Uterus (tissue), 4 donors: ENCODE results near the gene ZNF689. TPM values are rescaled to one million over a fixed set of nuclear protein-coding genes. Genes with fewer than 3 reads are reported as not detected.

ENCODE experiments used
- DNase-seq, 2 donors: peaks; one replicate each; pipeline ENCODE4 v3.0.0-alpha.2; 2019 to 2020
- H3K27ac ChIP-seq, 2 donors: fragments of 200-600 bp; sonication (generic); 1 replicate in 1 of 2; 2 replicates in 1 of 2; pipeline ENCODE4 v1.5.1; 2016 to 2018
- H3K27me3 ChIP-seq, 2 donors: fragments of 200-600 bp; sonication (generic); one replicate each; pipeline ENCODE4 v1.5.1; 2018 to 2019; ENCODE audit warnings: control low read depth in 1 of 2
- H3K36me3 ChIP-seq, 2 donors: fragments of 200-600 bp; sonication (generic); one replicate each; pipeline ENCODE4 v1.5.1; 2019; ENCODE audit warnings: control low read depth in 1 of 2
- H3K4me1 ChIP-seq, 2 donors: fragments of 200-600 bp; sonication (generic); one replicate each; pipeline ENCODE4 v1.5.1; 2018 to 2019; ENCODE audit warnings: control low read depth in 1 of 2
- H3K4me3 ChIP-seq, 2 donors: fragments of 200-600 bp; sonication (generic); 1 replicate in 1 of 2; 2 replicates in 1 of 2; pipeline ENCODE4 v1.5.1; 2018 to 2019; ENCODE audit warnings: mild to moderate bottlenecking in 1 of 2
- H3K9me3 ChIP-seq, 2 donors: fragments of 200-600 bp; sonication (generic); one replicate each; pipeline ENCODE4 v1.5.1; 2019; ENCODE audit warnings: control low read depth in 1 of 2
- CTCF ChIP-seq, 4 experiments: fragments of 200-600 bp in 2 of 4; fragments of 450-650 bp in 2 of 4; sonication (generic) in 2 of 4; IDR thresholded peaks; one replicate each; pipeline ENCODE4 v1.5.1; 2016 to 2019; ENCODE audit warnings: antibody characterized with exemption in 4 of 4, mild to moderate bottlenecking in 2 of 4, moderate library complexity in 1 of 4
- POLR2A ChIP-seq, 2 donors: fragments of 450-650 bp; IDR thresholded peaks; one replicate each; pipeline ENCODE4 v1.6.1; 2016; ENCODE audit warnings: antibody characterized with exemption in 2 of 2, mild to moderate bottlenecking in 1 of 2, moderate library complexity in 1 of 2
- intact Hi-C: fragments of 100-400 bp; cut with DNase I; formaldehyde crosslinking; loops from one replicate; pipeline ENCODE4 v1.15.1; 2023; ENCODE audit warnings: low total_unique reads
- total RNA-seq, 4 donors: library from RNA; depleted of rRNA in 3 of 4; stranded (reverse); fragments of >200 nt in 3 of 4; gene quantifications; one replicate each; pipeline versions ENCODE4 v1.1.0 to v1.2.4, GENCODE V29; 2014 to 2023
- donor health status: DM: yes; HTN: yes; CAD: no.

The ZNF689 gene
- total RNA-seq, 4 donors from 2014 or later, result 3.1 to 11.5 (median 7.0) TPM

GRCh38 chr16:30585022-30585399 lies 25.2 kb downstream of the ZNF689 start:
- H3K4me1 ChIP-seq, result peaks cover 0 to 4% of the 10 kb centered on the region in 2 donors
- H3K4me3 ChIP-seq, result peak overlapping the region; percentile 59 to 79
- DNase-seq, result no peak
- peak overlapping the region; percentile 76 to 93 for H3K27ac ChIP-seq
- intact Hi-C loops, result no loop called here
- no peaks in the 10 kb centered on the region for H3K27me3 ChIP-seq
- no peaks in the 10 kb centered on the region for H3K9me3 ChIP-seq
- H3K36me3 ChIP-seq, result no peaks in the 10 kb centered on the region
- TF ChIP-seq CTCF (IDR thresholded peaks at IDR 0.05) (no peak), POLR2A (IDR thresholded peaks at IDR 0.05) (no peak)

GRCh38 chr16:30582611-30583340 lies 27.4 kb downstream of the ZNF689 start:
- intact Hi-C loops, result no loop called here
- TF ChIP-seq CTCF (IDR thresholded peaks at IDR 0.05) (no peak), POLR2A (IDR thresholded peaks at IDR 0.05) (no peak)
- H3K4me3 ChIP-seq, result no peak overlapping the region

GRCh38 chr16:30581457-30581856 lies 28.7 kb downstream of the ZNF689 start:
- H3K27me3 ChIP-seq, result no peaks in the 10 kb centered on the region
- H3K36me3 ChIP-seq, result no peaks in the 10 kb centered on the region
- DNase-seq, result no peak
- H3K9me3 ChIP-seq, result no peaks in the 10 kb centered on the region
- H3K4me3 ChIP-seq, result no peak overlapping the region
- intact Hi-C loops, result no loop called here
- no peak for TF ChIP-seq CTCF (IDR thresholded peaks at IDR 0.05)
- TF ChIP-seq POLR2A (IDR thresholded peaks at IDR 0.05), result no peak
- H3K4me1 ChIP-seq, result peaks cover 0 to 4% of the 10 kb centered on the region in 2 donors
- H3K27ac ChIP-seq, result no peak overlapping the region

More at GRCh38 chr16:30582611-30583340, 27.4 kb downstream of the ZNF689 start:
- H3K27me3 ChIP-seq, result no peaks in the 10 kb centered on the region
- no peaks in the 10 kb centered on the region for H3K36me3 ChIP-seq
- no peak overlapping the region for H3K27ac ChIP-seq
- DNase-seq, result no peak
- H3K4me1 ChIP-seq, result peaks cover 0 to 4% of the 10 kb centered on the region in 2 donors
- H3K9me3 ChIP-seq, result no peaks in the 10 kb centered on the region

- intact Hi-C loops, result no loop called here
- Histone ChIP-seq H3K4me3 (no peak overlapping the region), H3K36me3 (no peaks in the 10 kb centered on the region), H3K27me3 (no peaks in the 10 kb centered on the region), H3K4me1 (peaks cover 0 to 6% of the 10 kb centered on the region in 2 donors), H3K27ac (no peak overlapping the region), H3K9me3 (no peaks in the 10 kb centered on the region)
- no peak for DNase-seq
- TF ChIP-seq CTCF (IDR thresholded peaks at IDR 0.05), result no peak
Measured at GRCh38 chr16:30574678-30575077, 35.5 kb downstream of the ZNF689 start.

- H3K4me1 ChIP-seq, result peaks cover 0 to 6% of the 10 kb centered on the region in 2 donors
- peak within 1 kb of the TSS; percentile 96 to 99 for H3K27ac ChIP-seq
- no peaks in the 10 kb centered on the region for H3K36me3 ChIP-seq
- peak; percentile 96 to 99 for DNase-seq
- TF ChIP-seq POLR2A (IDR thresholded peaks at IDR 0.05) (peak; percentile 41 to 47), CTCF (IDR thresholded peaks at IDR 0.05) (peak in 2 of 4 experiments; percentile 3 to 29)
- no peaks in the 10 kb centered on the region for H3K9me3 ChIP-seq
- H3K4me3 ChIP-seq, result peak within 1 kb of the TSS; percentile 53 to 91
- intact Hi-C loops, result no loop called here
- H3K27me3 ChIP-seq, result no peaks in the 10 kb centered on the region
Measured at GRCh38 chr16:30571445-30572322, 38.5 kb downstream of the ZNF689 start, which contains the start of gene ZNF688. Gene ZNF688 (minus strand): TSS chr16:30571714. CDS start chr16:30571629, 85 bp downstream.
